CD4-positive, alpha-beta T cell treated with Interleukin-4 for 4 hours (primary cell): Measurements from ENCODE around the gene ARID2.

Source experiments
- DNase-seq: peaks from one replicate; pipeline ENCODE4 v3.0.0-alpha.2; 2020

The ARID2 gene, protein sequence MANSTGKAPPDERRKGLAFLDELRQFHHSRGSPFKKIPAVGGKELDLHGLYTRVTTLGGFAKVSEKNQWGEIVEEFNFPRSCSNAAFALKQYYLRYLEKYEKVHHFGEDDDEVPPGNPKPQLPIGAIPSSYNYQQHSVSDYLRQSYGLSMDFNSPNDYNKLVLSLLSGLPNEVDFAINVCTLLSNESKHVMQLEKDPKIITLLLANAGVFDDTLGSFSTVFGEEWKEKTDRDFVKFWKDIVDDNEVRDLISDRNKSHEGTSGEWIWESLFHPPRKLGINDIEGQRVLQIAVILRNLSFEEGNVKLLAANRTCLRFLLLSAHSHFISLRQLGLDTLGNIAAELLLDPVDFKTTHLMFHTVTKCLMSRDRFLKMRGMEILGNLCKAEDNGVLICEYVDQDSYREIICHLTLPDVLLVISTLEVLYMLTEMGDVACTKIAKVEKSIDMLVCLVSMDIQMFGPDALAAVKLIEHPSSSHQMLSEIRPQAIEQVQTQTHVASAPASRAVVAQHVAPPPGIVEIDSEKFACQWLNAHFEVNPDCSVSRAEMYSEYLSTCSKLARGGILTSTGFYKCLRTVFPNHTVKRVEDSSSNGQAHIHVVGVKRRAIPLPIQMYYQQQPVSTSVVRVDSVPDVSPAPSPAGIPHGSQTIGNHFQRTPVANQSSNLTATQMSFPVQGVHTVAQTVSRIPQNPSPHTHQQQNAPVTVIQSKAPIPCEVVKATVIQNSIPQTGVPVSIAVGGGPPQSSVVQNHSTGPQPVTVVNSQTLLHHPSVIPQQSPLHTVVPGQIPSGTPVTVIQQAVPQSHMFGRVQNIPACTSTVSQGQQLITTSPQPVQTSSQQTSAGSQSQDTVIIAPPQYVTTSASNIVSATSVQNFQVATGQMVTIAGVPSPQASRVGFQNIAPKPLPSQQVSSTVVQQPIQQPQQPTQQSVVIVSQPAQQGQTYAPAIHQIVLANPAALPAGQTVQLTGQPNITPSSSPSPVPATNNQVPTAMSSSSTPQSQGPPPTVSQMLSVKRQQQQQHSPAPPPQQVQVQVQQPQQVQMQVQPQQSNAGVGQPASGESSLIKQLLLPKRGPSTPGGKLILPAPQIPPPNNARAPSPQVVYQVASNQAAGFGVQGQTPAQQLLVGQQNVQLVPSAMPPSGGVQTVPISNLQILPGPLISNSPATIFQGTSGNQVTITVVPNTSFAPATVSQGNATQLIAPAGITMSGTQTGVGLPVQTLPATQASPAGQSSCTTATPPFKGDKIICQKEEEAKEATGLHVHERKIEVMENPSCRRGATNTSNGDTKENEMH (N-terminal part only)

DNA sequence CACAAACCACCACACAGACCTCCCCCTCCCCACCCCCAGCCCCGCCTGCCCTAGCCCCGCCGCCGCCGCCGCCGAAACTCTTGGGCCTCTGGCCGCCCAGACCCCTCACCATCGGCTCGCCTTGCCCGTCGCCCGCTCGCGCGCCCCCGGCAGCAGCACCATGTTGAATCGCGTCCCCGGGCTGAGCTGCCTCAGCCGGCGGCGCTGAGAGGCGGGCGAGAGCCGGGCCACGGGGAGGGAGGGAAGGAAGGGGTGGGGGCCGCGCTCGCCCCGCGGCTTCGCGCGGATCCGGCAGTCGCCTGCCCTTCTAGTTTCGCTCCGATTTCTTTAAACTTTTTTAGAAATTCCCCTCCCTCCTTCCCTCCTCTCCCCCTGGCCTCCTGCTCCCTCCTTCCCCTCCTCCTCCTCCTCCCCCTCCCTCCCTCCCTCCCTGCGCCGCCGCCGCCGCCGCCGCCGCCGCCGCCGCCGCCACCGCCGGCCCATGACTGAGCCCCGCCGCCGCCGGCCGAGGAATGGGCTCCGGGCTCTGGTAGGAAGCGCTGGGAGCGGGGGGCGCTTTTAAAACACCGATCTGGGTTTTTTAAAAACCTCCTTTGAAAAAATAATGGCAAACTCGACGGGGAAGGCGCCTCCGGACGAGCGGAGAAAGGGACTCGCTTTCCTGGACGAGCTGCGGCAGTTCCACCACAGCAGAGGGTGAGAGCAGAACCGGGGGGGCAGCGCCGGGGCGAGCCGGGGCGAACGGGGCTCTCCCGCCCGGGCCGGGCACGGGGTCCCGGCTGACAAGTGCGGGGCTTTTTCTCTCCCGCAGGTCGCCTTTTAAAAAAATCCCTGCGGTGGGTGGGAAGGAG lies at the start of gene ARID2:
Gene ARID2, plus strand, starts transcription at position 474 of the 851 bp plus-strand sequence. Its CDS starts 131 bp downstream, at position 605.
- DNase-seq = peak; percentile 72

DNA sequence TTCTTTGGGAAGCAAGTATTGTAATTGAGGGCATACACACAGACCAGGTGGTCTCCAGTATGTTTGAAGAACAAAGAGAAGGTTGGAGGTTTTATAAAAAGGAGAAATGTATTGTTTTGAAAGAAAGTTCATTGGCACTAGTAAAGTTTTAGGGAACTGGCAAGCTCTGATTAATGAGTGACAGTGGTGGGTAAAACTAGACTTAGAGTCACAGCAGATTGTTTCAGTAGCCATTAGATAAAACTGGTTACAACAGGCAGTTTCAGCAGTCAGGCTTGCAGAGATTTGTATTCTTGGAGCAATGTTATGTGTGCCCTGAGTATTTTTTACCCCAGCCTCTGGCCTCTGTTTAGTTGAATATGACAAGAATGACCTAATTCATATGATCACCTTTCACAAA lies 49.1 kb upstream of the ARID2 start:
- DNase-seq = no peak

DNA sequence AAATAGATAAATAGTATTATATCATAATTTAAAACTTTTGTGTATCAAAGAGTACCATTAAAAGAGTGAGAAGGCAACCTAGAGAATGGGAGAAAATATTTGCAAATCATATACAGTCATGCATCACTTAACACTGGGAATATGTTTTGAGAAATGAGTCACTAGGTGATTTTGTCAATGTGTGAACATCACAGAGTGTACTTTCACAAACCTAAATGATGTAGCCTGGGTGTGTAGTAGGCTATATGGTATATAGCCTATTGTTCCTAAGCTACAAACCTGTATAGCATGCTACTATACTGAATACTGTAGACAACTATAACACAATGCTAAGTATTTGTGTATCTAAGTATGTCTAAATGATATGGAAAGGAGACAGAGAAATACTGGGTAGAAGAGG lies 48.0 kb upstream of the ARID2 start:
- no peak for DNase-seq

DNA sequence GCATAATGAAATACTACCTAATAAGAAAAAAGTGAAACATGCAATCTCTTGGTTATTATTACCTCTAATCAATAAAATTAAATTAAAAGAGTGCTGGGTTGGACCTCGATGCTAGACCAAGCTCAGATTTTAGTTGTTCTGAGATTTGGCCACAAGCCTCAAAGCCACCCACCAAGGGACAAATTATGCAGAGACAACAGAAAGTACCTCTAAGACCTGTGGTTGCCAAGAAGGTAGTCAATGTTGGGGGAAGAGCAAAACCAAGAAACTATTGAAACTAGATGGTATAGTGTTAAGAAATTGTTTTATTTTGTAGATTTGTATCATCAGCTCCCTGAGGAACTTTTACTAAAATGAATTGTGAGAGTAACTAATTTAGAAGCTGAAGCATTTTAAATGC lies 43.8 kb upstream of the ARID2 start:
- DNase-seq = no peak

DNA sequence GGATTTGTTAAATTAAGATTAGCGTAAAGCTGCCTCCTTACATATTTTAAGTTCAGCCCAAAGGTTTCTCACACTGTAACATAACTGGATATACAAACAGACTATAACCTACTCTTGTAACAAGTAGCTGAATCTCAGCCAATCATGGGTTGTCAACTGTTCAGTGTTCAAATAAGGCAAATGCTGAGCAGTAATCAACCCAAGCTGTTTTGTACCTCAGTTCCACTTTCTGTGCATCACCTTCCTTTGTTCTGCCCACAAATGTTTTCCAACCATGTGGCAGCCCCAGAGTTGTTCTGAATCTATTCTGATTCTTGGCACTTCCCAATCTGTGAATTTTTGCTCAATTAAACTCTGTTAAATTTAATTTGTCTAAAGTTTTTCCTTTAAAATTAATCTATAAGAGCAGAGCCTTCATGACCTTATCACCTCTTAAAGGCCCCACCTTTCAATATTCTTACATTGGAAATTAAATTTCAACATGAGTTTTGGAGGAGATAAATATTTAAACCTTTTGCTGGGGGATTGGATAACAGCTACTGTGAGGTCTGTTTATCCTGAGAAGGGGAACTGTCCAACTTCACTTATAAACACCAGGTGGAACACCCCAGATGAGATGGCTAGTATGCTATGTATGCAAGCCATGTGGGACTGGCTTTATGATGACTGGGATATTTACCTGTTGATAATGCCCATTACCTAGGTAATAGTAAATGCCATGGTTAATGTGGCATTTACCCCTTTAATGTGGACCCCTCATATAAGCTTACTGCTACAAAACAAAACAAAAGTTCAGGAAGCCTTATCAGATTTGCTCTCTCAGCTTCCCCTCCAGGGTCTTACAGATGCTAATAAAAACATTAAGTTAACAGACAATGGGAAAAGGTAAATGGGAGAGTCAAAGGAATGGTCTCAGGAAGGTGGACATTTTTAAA lies 42.2 kb upstream of the ARID2 start:
- no peak for DNase-seq

DNA sequence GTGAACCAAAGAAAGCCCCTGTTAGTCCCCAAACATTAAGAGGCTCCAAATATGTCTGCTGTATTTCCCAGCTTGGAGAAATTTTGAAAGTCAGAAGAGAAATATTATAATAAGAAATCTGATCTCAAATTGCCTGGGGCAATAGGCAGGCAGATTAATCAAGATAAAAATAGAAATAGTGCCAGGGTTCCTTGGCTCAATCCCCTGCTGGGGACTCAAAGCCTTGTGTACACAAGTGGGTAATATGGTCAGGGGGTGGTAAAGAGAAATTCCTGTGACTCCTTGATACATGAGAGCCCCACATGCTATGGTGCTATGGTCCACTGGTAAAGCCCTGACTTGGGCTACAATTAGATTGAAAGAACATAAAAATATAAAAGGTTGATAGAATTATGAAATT lies 41.3 kb upstream of the ARID2 start:
- DNase-seq = no peak

DNA sequence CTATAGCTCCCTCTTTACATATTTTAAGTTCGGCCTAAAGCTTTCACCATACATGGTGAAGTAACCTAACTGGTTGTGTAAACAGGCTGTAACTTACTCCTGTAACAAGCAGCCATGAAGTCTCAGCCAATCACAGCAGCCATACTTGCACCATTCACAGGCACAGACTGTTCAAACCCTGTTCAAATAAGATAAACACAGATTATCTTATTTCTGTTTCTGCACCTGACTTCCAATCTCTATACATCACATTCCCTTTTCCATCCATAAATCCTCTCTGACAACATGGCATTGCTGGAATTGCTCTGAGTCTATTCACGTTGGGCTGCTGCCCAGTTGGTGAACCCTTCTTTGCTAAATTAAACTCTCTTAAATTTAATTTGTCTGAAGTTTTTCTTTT lies 34.5 kb upstream of the ARID2 start:
- no peak for DNase-seq

DNA sequence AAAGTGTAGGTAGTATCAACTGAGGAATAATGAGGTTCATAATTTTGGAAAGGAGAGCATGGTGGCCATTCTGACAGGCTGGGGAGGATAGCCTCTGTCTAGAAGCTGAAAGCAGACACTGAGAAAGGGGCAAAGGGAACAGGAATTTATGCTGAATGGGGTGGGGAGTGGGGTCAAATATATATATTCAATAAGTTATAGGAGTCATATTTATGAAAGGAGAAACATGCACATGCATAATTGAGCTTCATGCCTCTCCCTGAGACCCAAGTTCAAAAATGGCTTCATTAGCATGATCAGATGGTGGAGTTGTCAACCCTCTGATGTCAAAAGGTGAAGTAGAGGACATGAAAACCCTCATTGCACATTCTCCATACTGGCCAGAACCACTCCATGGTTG lies 33.9 kb upstream of the ARID2 start:
- DNase-seq = no peak

DNA sequence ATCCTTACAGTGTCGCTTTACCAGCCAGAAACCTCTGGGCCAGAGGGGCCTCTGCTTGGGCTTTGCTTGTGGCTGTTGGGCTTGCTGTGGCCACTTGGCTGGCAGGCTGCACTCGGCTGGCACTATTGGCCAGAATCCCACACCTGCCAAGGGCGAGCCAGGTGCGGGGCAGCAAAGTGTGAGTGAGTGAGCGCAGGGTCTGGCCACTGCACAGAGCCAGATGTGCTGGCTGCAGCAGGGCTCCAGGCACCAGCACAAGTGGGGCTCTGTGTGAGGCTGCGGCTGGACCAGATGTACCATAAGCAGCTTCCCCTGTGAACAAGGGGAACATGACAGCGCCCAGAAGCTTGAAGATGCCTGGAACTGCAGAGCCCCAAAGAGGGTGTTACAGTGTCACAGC lies 33.5 kb upstream of the ARID2 start:
- DNase-seq = no peak

DNA sequence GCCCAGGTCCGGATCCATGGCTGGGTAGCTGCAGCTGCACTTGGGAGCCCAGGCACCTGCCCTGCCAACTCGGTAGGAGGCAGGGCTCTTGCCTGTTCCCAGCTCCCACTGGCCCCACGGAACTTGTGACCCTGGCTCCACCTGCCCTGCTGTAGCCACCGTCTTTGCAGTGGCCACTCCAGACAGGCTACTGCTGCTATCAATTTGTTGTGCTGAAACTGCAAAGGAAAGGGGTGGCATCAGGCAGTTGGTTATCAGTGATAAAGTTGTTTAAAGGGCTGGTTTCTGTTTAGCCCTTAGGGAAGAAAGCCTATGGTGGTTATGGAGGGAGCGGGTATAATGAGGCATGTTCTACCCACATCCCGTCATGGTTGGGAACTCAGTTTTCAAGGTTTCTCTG lies 32.1 kb upstream of the ARID2 start:
- DNase-seq = no peak

DNA sequence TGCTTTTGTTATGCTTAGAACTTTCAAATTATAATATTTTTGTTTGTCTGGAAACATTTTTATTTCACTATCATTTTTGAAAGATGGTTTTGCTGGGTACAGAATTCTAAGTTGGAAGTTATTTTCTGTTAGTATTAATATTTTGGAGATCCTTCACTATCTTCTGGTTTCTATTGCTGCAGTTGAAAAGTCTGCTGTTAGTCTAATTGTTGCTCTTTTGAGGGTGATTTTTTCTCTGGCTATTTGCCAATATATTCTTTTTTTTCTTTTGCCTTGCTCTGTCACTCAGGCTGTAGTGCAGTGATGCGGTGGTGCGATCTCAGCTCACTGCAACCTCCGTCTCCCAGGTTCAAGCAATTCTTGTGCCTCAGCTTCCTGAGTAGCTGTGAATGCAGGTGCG lies 28.2 kb upstream of the ARID2 start:
- no peak for DNase-seq

DNA sequence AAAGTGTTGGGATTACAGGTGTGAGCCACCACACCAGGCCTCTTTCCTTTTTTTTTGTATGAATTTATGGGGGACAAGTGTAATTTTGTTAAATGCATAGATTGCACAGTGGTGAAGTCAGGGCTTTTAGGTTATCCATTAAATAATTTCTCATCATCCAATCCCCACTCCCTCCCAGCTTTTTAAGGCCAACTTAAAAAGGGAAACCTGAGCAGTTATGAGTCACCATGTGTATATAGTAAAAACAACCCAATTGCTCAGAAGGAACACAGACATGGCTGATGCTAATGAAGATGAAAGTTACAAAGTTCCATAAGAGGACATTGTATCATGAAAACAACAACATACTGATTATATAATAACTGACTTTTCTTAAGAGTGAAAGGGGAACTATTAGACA lies 25.6 kb upstream of the ARID2 start:
- DNase-seq = no peak

DNA sequence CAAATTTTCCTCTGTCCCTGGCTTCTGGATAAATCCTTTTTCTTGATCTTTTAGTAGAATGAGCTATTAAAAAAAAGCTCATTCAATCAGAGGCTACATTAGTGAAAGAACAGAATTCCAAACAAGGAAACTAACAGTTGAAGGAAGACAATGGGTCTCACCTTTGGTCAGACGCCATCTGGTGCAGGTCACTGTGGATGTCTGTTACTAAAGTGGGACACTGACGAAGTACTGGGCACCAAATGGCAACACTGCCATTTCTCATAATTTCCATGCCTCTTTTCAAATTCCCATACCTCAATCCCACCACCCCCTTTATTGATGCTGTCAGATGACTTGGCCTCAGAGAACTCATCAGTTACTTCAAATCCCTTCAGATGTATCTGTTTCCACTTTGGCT lies 24.5 kb upstream of the ARID2 start:
- DNase-seq = no peak

DNA sequence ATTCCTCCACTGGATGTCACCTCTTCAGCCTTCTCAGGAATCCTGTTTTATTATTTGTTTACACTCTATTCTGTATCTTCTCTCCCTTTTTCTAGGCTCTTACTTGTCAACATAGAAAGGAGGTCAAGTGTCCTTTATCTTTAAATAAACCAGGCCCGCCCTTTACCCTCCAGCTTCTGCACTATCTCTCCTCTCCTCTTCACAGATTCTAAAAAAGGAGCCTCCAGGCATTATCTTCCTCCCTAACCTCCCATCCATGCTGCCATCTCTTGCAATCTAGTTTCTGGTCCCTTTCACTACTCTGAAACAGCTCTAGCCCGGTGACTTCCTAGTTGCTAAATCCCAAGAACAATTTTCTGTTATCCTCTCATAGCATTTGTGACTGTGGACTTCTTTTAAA lies 24.1 kb upstream of the ARID2 start:
- no peak for DNase-seq

DNA sequence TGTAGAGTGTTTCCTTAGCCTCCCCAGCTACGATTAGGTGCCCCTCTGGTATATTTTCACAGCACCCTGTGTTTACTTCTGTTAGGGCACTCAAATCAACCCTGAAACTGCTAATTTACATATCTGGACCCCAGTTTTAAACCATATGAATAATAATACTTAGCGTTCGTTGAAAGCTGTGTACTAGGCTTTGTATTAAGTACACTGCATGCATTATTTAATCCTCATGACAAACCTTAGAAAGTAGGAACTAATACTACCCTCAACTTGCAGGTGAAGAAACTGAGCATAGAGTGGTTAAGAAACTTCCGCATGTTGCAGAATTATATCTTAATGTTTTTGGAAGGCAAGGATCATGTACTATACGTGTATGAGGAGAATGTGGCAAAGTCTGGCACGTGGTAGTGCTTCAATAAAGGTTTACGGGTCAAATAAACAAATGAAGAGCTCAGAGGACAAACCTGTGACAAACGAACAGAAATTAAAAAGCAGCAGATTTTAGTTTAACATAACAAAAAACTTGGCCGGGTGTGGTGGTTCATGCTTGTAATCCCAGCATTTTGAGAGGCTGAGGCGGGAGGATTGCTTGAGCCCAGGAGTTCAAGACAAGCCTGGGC lies 22.2 kb upstream of the ARID2 start:
- no peak for DNase-seq

DNA sequence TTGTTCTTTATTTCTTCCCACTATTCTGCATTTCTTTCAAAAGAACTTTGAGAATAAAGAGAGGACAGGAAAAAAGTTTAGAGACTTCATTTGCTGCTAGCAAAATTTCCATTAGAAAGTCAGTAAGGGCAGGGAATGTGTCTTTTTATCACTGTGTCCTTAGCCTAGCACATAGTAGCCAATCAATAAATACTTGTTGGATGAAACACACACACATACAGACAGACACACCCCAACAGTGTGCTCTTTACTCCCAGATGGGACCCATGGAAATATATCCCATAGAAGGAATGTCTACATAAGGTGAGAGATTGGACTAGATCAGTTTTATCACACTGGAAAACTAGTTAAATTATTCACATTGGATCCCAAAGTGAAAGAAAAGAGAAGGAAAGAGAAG lies 21.1 kb upstream of the ARID2 start:
- no peak for DNase-seq

DNA sequence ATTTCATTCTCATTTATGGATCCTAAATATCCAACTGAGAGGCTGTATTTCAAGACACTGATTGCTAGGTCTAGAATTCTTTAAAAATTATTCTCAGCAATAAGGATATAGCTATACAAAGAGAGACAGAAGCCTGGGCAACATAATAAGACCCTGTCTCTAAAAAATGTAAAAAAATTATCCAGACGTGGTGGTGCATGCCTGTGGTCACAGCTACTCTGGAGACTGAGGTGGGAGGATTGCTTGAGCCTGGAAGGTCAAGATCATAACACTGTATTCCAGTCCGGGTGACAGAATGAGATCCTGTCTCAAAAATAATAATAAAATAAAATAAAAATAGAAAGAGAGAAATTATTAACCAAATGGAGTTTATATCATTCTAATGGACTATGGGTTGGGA lies 20.6 kb upstream of the ARID2 start:
- DNase-seq = no peak

DNA sequence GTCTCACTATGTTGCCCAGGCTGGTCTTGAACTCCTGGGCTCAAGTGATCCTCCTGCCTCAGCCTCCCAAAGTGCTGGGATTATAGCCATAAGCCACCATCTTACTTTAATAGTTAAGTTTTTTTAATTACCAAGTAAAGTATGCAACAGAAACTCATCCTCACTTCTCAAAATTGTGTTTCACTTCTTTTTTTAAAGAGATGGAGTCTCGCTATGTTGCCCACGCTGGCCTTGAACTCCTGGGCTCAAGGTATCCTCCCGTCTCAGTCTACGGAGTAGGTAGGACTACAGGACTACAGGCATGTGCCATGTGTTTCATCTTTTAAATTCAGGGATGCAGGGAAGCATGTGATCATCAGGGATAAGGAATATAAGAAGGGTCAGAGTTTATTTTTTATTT lies 17.2 kb upstream of the ARID2 start:
- no peak for DNase-seq

DNA sequence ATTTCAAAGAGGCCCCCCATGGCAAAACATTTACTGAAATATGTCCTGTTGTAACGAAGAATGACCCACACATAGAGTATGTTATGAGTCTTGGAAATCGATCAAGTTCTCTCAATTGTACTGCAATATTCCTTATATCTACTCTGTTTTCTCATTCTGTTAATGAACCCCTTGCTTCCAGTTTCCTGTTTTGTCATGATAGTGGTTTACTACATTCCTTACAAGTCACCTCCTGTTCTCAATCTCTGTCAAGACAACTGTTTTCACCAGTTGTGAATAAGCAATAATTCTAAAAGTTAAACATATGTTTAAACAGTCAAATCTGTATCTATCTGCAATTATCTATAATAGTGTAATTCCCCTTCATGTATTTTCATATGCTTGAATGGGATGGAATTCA lies 16.4 kb upstream of the ARID2 start:
- no peak for DNase-seq

DNA sequence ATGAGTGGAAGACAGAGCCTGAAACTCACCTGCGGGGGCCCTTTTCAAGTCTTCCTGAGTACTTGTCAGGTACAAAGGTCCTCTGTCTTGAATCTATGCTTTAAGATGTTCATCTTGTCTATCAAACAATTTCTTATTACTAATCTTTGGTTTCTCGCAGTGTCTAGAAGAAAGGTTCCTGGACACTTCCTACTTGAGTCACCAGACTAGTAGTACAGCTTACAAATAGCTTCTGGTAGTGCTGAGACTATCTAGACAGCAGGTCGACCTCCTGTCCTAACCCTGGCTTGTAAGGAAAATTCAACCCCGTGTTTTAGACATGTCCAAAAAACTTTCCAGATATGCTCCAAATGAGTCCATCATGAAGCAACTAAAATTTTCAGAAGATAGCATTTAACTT lies 11.2 kb upstream of the ARID2 start:
- no peak for DNase-seq

DNA sequence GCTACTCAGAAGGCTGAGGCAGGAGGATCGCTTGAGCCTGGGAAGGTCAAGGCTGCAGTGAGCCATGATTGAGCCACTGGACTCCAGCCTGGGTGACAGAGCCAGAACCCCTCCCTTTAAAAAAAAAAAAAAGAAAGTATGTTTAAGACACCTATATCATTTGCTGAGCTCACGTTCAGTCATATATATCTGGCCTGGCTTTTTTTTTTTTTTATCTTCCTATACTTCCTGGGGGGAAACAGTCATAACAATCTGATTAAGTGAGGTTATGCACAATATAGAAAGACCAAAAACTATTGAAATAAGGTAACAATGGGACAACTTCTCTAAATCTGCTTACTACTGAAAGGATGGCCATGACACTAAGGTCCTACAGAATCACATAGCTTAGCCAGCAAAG lies 9.4 kb upstream of the ARID2 start:
- no peak for DNase-seq
